NCI-H526 (cell line): Measurements from ENCODE around the gene RUNX3.

Source experiments
- DNase-seq, 2 experiments: peaks; one replicate each; lab custom pipeline; 2025; lab: John Stamatoyannopoulos, UW

RUNX3 gene

GRCh38 chr1:24886241-24886640, 43.8 kb downstream of the RUNX3 start:
- DNase-seq, result no peak

GRCh38 chr1:24884751-24885150, 45.3 kb downstream of the RUNX3 start:
- no peak for DNase-seq

GRCh38 chr1:24881034-24881433, 49.0 kb downstream of the RUNX3 start:
- no peak for DNase-seq

GRCh38 chr1:24878775-24879742, 51.0 kb downstream of the RUNX3 start:
- no peak for DNase-seq

- no peak for DNase-seq
Observed at GRCh38 chr1:24878045-24878444, 52.0 kb downstream of the RUNX3 start.

- DNase-seq, result no peak
Observed at GRCh38 chr1:24875991-24876506, 54.0 kb downstream of the RUNX3 start.

GRCh38 chr1:24875257-24875656, 54.8 kb downstream of the RUNX3 start:
- DNase-seq, result no peak

GRCh38 chr1:24874611-24875234, 55.4 kb downstream of the RUNX3 start:
- no peak for DNase-seq

GRCh38 chr1:24874056-24874455, 56.0 kb downstream of the RUNX3 start:
- no peak for DNase-seq

- DNase-seq, result no peak
Observed at GRCh38 chr1:24873148-24873547, 56.9 kb downstream of the RUNX3 start.

- DNase-seq, result no peak
Observed at GRCh38 chr1:24872061-24872850, 57.8 kb downstream of the RUNX3 start.

- no peak for DNase-seq
Observed at GRCh38 chr1:24871306-24871901, 58.7 kb downstream of the RUNX3 start.

- DNase-seq, result no peak
Observed at GRCh38 chr1:24870551-24871195, 59.4 kb downstream of the RUNX3 start.

GRCh38 chr1:24868016-24868875, 61.8 kb downstream of the RUNX3 start:
- no peak for DNase-seq

- no peak for DNase-seq
Observed at GRCh38 chr1:24867084-24867870, 62.8 kb downstream of the RUNX3 start.

- DNase-seq, result no peak
Observed at GRCh38 chr1:24866211-24867083, 63.6 kb downstream of the RUNX3 start.

GRCh38 chr1:24865587-24865986, 64.5 kb downstream of the RUNX3 start:
- DNase-seq, result no peak

GRCh38 chr1:24865168-24865567, 64.9 kb downstream of the RUNX3 start:
- DNase-seq, result no peak

GRCh38 chr1:24864370-24864777, 65.7 kb downstream of the RUNX3 start:
- peak; percentile 17 to 32 for DNase-seq
